Stimulated activated CD4-positive, alpha-beta T cell treated with anti-CD3 and anti-CD28 coated beads, Interleukin-1b, Interleukin-23, amount 100 ng/mL, for 4 hours (primary cell): Measurements from ENCODE around the gene PPM1J.
"Not testable (repeated sequence)": the region's sequence is repeated elsewhere in the genome, so short reads cannot be mapped to it uniquely, and the experiment has no call there.

Experiments
- DNase-seq, 2 donors: peaks; one replicate each; pipeline ENCODE4 v3.0.0-alpha.2; 2020; ENCODE audit warnings: low read depth in 2 of 2

Gene PPM1J

GRCh38 chr1:112715264-112716053 lies at the start of gene PPM1J:
TSS of gene PPM1J (minus strand) at chr1:112715332. CDS start at chr1:112715301, 31 bp downstream.
- peak; percentile 96 for DNase-seq

- no peak for DNase-seq
These were observed 47.7 kb upstream of the PPM1J start for GRCh38 chr1:112762541-112763500.

- no peak for DNase-seq
These were observed 46.8 kb upstream of the PPM1J start for GRCh38 chr1:112761714-112762480.

- DNase-seq = no peak
These were observed 44.1 kb upstream of the PPM1J start for GRCh38 chr1:112759228-112759627.

GRCh38 chr1:112754116-112754628 lies 39.0 kb upstream of the PPM1J start:
- no peak for DNase-seq

- no peak for DNase-seq
These were observed 33.3 kb upstream of the PPM1J start for GRCh38 chr1:112748396-112748795.

- no peak for DNase-seq
These were observed 29.0 kb upstream of the PPM1J start for GRCh38 chr1:112744009-112744578.

- no peak for DNase-seq
These were observed 28.3 kb upstream of the PPM1J start for GRCh38 chr1:112743174-112744008.

GRCh38 chr1:112737573-112737972 lies 22.4 kb upstream of the PPM1J start:
- DNase-seq = no peak

GRCh38 chr1:112735752-112736151 lies 20.6 kb upstream of the PPM1J start:
- no peak for DNase-seq

GRCh38 chr1:112731451-112731850 lies 16.3 kb upstream of the PPM1J start:
- DNase-seq = no peak

GRCh38 chr1:112729909-112730308 lies 14.8 kb upstream of the PPM1J start:
- no peak for DNase-seq

GRCh38 chr1:112729011-112729410 lies 13.9 kb upstream of the PPM1J start:
- DNase-seq = not testable (repeated sequence)

- DNase-seq = not testable (repeated sequence)
These were observed 13.3 kb upstream of the PPM1J start for GRCh38 chr1:112728306-112728971.

- no peak for DNase-seq
These were observed 12.6 kb upstream of the PPM1J start for GRCh38 chr1:112727716-112728115.

GRCh38 chr1:112724240-112724639 lies 9.1 kb upstream of the PPM1J start:
- DNase-seq = not testable (repeated sequence)

- no peak for DNase-seq
These were observed 8.3 kb upstream of the PPM1J start for GRCh38 chr1:112723511-112723839.

- no peak for DNase-seq
These were observed 7.7 kb upstream of the PPM1J start for GRCh38 chr1:112722601-112723510.
